Measurements from ENCODE around the gene FXYD3. TPM values are rescaled to one million over a fixed set of nuclear protein-coding genes. Genes with fewer than 3 reads are reported as not detected.

FXYD3 gene
- total and polyA plus RNA-seq, 2 experiments from 2014 or later, result 225 to 542 TPM

DNA sequence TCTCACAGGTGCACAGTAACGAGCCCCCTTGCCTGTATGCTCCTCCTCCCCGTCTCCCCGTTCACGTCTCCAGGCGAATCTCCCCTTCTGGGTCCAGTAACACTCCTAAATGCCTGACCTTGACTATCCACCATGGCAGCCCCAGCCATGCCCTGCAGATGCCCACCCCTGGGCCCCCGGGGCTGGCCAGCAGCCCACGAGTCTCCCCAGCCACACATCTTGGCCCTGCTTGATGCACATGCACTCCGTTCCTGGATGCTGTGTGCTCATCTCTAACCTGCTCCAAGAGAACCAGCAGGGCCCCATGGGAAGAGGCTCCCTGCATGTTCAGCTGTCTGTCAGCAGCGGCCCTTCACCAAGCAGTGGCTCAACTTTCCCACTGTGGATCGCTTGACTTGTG is 42.1 kb upstream of the FXYD3 start:
- Histone ChIP-seq H2AFZ (no peak overlapping the region), H3K27me3 (no peaks in the 10 kb centered on the region), H3K27ac (no peak overlapping the region), H3K4me3 (no peak overlapping the region), H3K9me3 (ENCODE audit: low read depth) (no peaks in the 10 kb centered on the region), H3K9me2 (replicated peaks; ENCODE audit: insufficient read depth) (no peaks in the 10 kb centered on the region), H3K4me2 (no peak overlapping the region), H4K20me1 (ENCODE audit: insufficient read depth, poor library complexity, severe bottlenecking) (no peaks in the 10 kb centered on the region), H3K79me2 (no peaks in the 10 kb centered on the region), H3K36me3 (replicated peaks; ENCODE audit: insufficient read depth, low read depth) (no peaks in the 10 kb centered on the region), H3K4me1 (ENCODE audit: insufficient read depth) (peaks cover 3% of the 10 kb centered on the region)
- 87% methylated on average over 10 of the region's 10 CpGs for WGBS (ENCODE audit: low lambda C conversion rate, missing lambda C conversion rate)
- no peak for DNase-seq (ENCODE audit: low spot score)
- no peak for TF ChIP-seq CTCF (IDR thresholded peaks at IDR 0.05; ENCODE audit: poor library complexity)
- no peak for TF ChIP-seq EZH2 (IDR thresholded peaks at IDR 0.05; ENCODE audit: borderline replicate concordance)

GRCh38 chr19:35073941-35074340 is 41.7 kb upstream of the FXYD3 start:
- H3K27ac ChIP-seq, result no peak overlapping the region
- H3K27me3 ChIP-seq, result no peaks in the 10 kb centered on the region
- H3K4me3 ChIP-seq, result no peak overlapping the region
- DNase-seq (ENCODE audit: low spot score), result no peak
- no peaks in the 10 kb centered on the region for H3K36me3 ChIP-seq (replicated peaks; ENCODE audit: insufficient read depth, low read depth)
- no peak for TF ChIP-seq EZH2phosphoT487 (IDR thresholded peaks at IDR 0.05; ENCODE audit: low read depth, severe bottlenecking, unreplicated experiment)
- TF ChIP-seq CTCF (IDR thresholded peaks at IDR 0.05; ENCODE audit: poor library complexity), result no peak
- TF ChIP-seq EZH2 (IDR thresholded peaks at IDR 0.05; ENCODE audit: borderline replicate concordance), result no peak
- H3K9me3 ChIP-seq (ENCODE audit: low read depth), result no peaks in the 10 kb centered on the region
- WGBS (ENCODE audit: low lambda C conversion rate, missing lambda C conversion rate), result 93% methylated on average over 6 of the region's 8 CpGs
- H2AFZ ChIP-seq, result no peak overlapping the region
- no peak overlapping the region for H3K4me2 ChIP-seq
- no peaks in the 10 kb centered on the region for H3K9me2 ChIP-seq (replicated peaks; ENCODE audit: insufficient read depth)
- H3K79me2 ChIP-seq, result no peaks in the 10 kb centered on the region
- H3K4me1 ChIP-seq (ENCODE audit: insufficient read depth), result no peaks in the 10 kb centered on the region
- H4K20me1 ChIP-seq (ENCODE audit: insufficient read depth, poor library complexity, severe bottlenecking), result no peaks in the 10 kb centered on the region

- Histone ChIP-seq H3K4me3 (no peak overlapping the region), H3K4me2 (no peak overlapping the region), H3K79me2 (no peaks in the 10 kb centered on the region), H4K20me1 (ENCODE audit: insufficient read depth, poor library complexity, severe bottlenecking) (no peaks in the 10 kb centered on the region), H3K9me3 (ENCODE audit: low read depth) (no peaks in the 10 kb centered on the region), H2AFZ (no peak overlapping the region), H3K9me2 (replicated peaks; ENCODE audit: insufficient read depth) (no peaks in the 10 kb centered on the region), H3K36me3 (replicated peaks; ENCODE audit: insufficient read depth, low read depth) (no peaks in the 10 kb centered on the region), H3K27me3 (no peaks in the 10 kb centered on the region), H3K4me1 (ENCODE audit: insufficient read depth) (no peaks in the 10 kb centered on the region), H3K27ac (no peak overlapping the region)
- no peak for DNase-seq (ENCODE audit: low spot score)
- 94% methylated on average over 18 of the region's 21 CpGs for WGBS (ENCODE audit: low lambda C conversion rate, missing lambda C conversion rate)
- TF ChIP-seq EZH2phosphoT487 (IDR thresholded peaks at IDR 0.05; ENCODE audit: low read depth, severe bottlenecking, unreplicated experiment), result no peak
- no peak for TF ChIP-seq CTCF (IDR thresholded peaks at IDR 0.05; ENCODE audit: poor library complexity)
- no peak for TF ChIP-seq EZH2 (IDR thresholded peaks at IDR 0.05; ENCODE audit: borderline replicate concordance)
Measured at GRCh38 chr19:35074426-35075201, 41.0 kb upstream of the FXYD3 start.
